ENCODE data around the gene KMT2A. TPM values are rescaled to one million over a fixed set of nuclear protein-coding genes. Genes with fewer than 3 reads are reported as not detected.

The KMT2A gene
- total RNA-seq, 2 experiments from 2014 or later: 83.1 to 86.7 TPM

- POLR2A ChIA-PET: interaction anchor here (0.8 to 2.1 kb wide), 16 partner anchors 11 to 354 kb away, joined by 3 to 24 read pairs (median 4); partner anchors contain the start of genes ATP5MG, CD3D and UBE4A
- ATAC-seq: peak; percentile 28
- Mint-ChIP-seq H3K36me3 (ENCODE audit: low read depth) (peaks cover 19% of the 10 kb centered on the region), H3K4me3 (peak overlapping the region; percentile 88), H3K4me1 (ENCODE audit: low read depth) (peaks cover 33% of the 10 kb centered on the region), H3K27me3 (ENCODE audit: low read depth) (peaks cover 3% of the 10 kb centered on the region), H3K9me3 (ENCODE audit: insufficient read depth) (no peaks in the 10 kb centered on the region), H3K27ac (peak overlapping the region; percentile 90)
- CTCF ChIA-PET: interaction anchor here (0.8 to 2.2 kb wide), 17 partner anchors 8 to 264 kb away, joined by 3 to 12 read pairs (median 4); partner anchors contain the start of gene ATP5MG
- peak; percentile 77 for DNase-seq
Observed at GRCh38 chr11:118435290-118435892, 901 bp upstream of the KMT2A start.

- CTCF ChIA-PET: interaction anchor here (1.0 to 2.0 kb wide), 4 partner anchors 9 to 56 kb away, joined by 4 to 12 read pairs (median 6); no protein-coding TSS in a partner anchor
Observed at GRCh38 chr11:118436639-118437207, 431 bp downstream of the KMT2A start.

GRCh38 chr11:118437208-118438125 is 1.2 kb downstream of the KMT2A start:
- Mint-ChIP-seq H3K4me1 (ENCODE audit: low read depth) (peaks cover 54% of the 10 kb centered on the region), H3K36me3 (ENCODE audit: low read depth) (peaks cover 34% of the 10 kb centered on the region), H3K4me3 (peak overlapping the region; percentile 89), H3K9me3 (ENCODE audit: insufficient read depth) (no peaks in the 10 kb centered on the region), H3K27me3 (ENCODE audit: low read depth) (no peaks in the 10 kb centered on the region), H3K27ac (peak overlapping the region; percentile 89)
- ChIA-PET POLR2A (interaction anchor here (1.0 to 1.9 kb wide), 3 partner anchors 10 to 38 kb away, joined by 3 to 7 read pairs (median 5); no protein-coding TSS in a partner anchor), CTCF (interaction anchor here (1.0 to 1.7 kb wide), 3 partner anchors 11 to 39 kb away, joined by 4 read pairs; no protein-coding TSS in a partner anchor)
- ATAC-seq (no peak), DNase-seq (peak; percentile 64)

More at GRCh38 chr11:118436639-118437207, 431 bp downstream of the KMT2A start:
- DNase-seq (peak; percentile 55), ATAC-seq (peak; percentile 22)
- POLR2A ChIA-PET: interaction anchor here (0.6 to 2.1 kb wide), 12 partner anchors 12 to 132 kb away, joined by 3 to 24 read pairs (median 5); partner anchors contain the start of genes ATP5MG, CD3D and UBE4A
- Mint-ChIP-seq H3K9me3 (ENCODE audit: insufficient read depth) (no peaks in the 10 kb centered on the region), H3K27me3 (ENCODE audit: low read depth) (peaks cover 3% of the 10 kb centered on the region), H3K27ac (peak overlapping the region; percentile 89), H3K36me3 (ENCODE audit: low read depth) (peaks cover 29% of the 10 kb centered on the region), H3K4me3 (peak overlapping the region; percentile 89), H3K4me1 (ENCODE audit: low read depth) (peaks cover 47% of the 10 kb centered on the region)

DNA sequence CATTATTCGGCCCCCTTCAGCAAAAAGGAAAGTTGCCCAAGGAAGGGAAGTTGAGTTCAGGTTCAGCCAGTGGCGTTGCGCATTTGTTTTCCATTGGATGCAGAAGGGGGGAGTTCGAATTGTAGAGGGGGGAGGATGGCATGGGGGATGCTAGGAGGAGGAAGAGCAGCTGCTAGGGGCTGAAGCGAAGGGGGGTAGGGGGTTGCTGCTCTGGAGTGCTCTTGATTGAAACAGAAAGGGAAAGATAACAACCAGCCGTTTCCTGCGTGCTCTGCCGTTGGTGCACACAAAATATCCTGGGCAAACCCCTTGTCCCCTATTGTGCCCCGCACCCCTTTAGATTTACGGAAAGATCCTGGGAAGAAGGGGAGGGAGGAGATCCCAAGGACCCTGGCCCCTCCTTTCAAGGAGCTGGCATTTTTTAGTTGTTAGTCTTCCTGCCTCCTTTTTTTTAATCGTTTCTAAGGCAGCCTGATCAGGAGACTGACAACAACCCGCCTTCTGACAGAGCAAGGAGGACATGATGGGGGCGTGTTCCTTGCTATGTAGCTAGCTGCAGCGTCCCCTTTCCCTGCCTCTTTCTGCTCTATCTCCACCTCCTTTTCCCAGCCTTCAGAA is 2.1 kb downstream of the KMT2A start:
- no peaks in the 10 kb centered on the region for H3K27me3 Mint-ChIP-seq (ENCODE audit: low read depth)
- peaks cover 64% of the 10 kb centered on the region for H3K4me1 Mint-ChIP-seq (ENCODE audit: low read depth)
- ChIA-PET CTCF (interaction anchor here (0.9 to 1.9 kb wide), 5 partner anchors 10 to 40 kb away, joined by 3 to 11 read pairs (median 4); no protein-coding TSS in a partner anchor), POLR2A (interaction anchor here (1.0 to 1.9 kb wide), 3 partner anchors 9 to 39 kb away, joined by 3 to 7 read pairs (median 5); no protein-coding TSS in a partner anchor)
- no peaks in the 10 kb centered on the region for H3K9me3 Mint-ChIP-seq (ENCODE audit: insufficient read depth)
- ATAC-seq: peak; percentile 26
- peak overlapping the region; percentile 89 for H3K4me3 Mint-ChIP-seq
- H3K27ac Mint-ChIP-seq: peak overlapping the region; percentile 89
- peaks cover 34% of the 10 kb centered on the region for H3K36me3 Mint-ChIP-seq (ENCODE audit: low read depth)
- DNase-seq: peak; percentile 74

GRCh38 chr11:118439646-118440045 is 3.4 kb downstream of the KMT2A start:
- ATAC-seq (no peak), DNase-seq (no peak)
- Mint-ChIP-seq H3K4me1 (ENCODE audit: low read depth) (peaks cover 65% of the 10 kb centered on the region), H3K4me3 (peak overlapping the region; percentile 89), H3K27ac (peak overlapping the region; percentile 69), H3K9me3 (ENCODE audit: insufficient read depth) (no peaks in the 10 kb centered on the region), H3K27me3 (ENCODE audit: low read depth) (no peaks in the 10 kb centered on the region), H3K36me3 (ENCODE audit: low read depth) (peaks cover 36% of the 10 kb centered on the region)
- POLR2A ChIA-PET: interaction anchor here (0.6 kb wide), 1 partner anchor 287 kb away, joined by 5 read pairs; the partner anchor contains the start of gene SCN4B
- CTCF ChIA-PET: interaction anchor here (1.0 to 1.9 kb wide), 7 partner anchors 8 to 49 kb away, joined by 3 to 11 read pairs (median 3); no protein-coding TSS in a partner anchor

GRCh38 chr11:118441770-118442275 is 5.5 kb downstream of the KMT2A start:
- H3K27ac Mint-ChIP-seq: peak overlapping the region; percentile 4
- DNase-seq (no peak), ATAC-seq (no peak)
- ChIA-PET CTCF (interaction anchor here (0.6 to 2.3 kb wide), 3 partner anchors 43 to 71 kb away, joined by 3 to 7 read pairs (median 4); no protein-coding TSS in a partner anchor), POLR2A (interaction anchor here (0.6 to 1.2 kb wide), 3 partner anchors 41 to 653 kb away, joined by 3 to 7 read pairs (median 3); a partner anchor contains a TSS)
- H3K36me3 Mint-ChIP-seq (ENCODE audit: low read depth): peaks cover 47% of the 10 kb centered on the region
- no peaks in the 10 kb centered on the region for H3K27me3 Mint-ChIP-seq (ENCODE audit: low read depth)
- H3K9me3 Mint-ChIP-seq (ENCODE audit: insufficient read depth): no peaks in the 10 kb centered on the region
- no peak overlapping the region for H3K4me3 Mint-ChIP-seq
- H3K4me1 Mint-ChIP-seq (ENCODE audit: low read depth): peaks cover 72% of the 10 kb centered on the region

- CTCF ChIA-PET: interaction anchor here (0.6 to 2.3 kb wide), 3 partner anchors 44 to 71 kb away, joined by 3 to 7 read pairs (median 4); no protein-coding TSS in a partner anchor
Observed at GRCh38 chr11:118442301-118442700, 6.0 kb downstream of the KMT2A start.

GRCh38 chr11:118442908-118443589 is 6.8 kb downstream of the KMT2A start:
- no peaks in the 10 kb centered on the region for H3K27me3 Mint-ChIP-seq (ENCODE audit: low read depth)
- POLR2A ChIA-PET: interaction anchor here (1.1 to 1.2 kb wide), 2 partner anchors 17 to 652 kb away, joined by 3 to 7 read pairs; a partner anchor contains a TSS
- H3K4me1 Mint-ChIP-seq (ENCODE audit: low read depth): peaks cover 84% of the 10 kb centered on the region
- H3K27ac Mint-ChIP-seq: no peak overlapping the region
- ATAC-seq: no peak
- CTCF ChIA-PET: interaction anchor here (1.1 to 2.3 kb wide), 2 partner anchors 37 to 45 kb away, joined by 3 to 7 read pairs; no protein-coding TSS in a partner anchor
- DNase-seq: no peak
- H3K9me3 Mint-ChIP-seq (ENCODE audit: insufficient read depth): no peaks in the 10 kb centered on the region
- H3K4me3 Mint-ChIP-seq: no peak overlapping the region
- H3K36me3 Mint-ChIP-seq (ENCODE audit: low read depth): peaks cover 53% of the 10 kb centered on the region

More at GRCh38 chr11:118442301-118442700, 6.0 kb downstream of the KMT2A start:
- Mint-ChIP-seq H3K27ac (peak overlapping the region; percentile 4), H3K9me3 (ENCODE audit: insufficient read depth) (no peaks in the 10 kb centered on the region), H3K36me3 (ENCODE audit: low read depth) (peaks cover 49% of the 10 kb centered on the region), H3K4me3 (no peak overlapping the region), H3K4me1 (ENCODE audit: low read depth) (peaks cover 77% of the 10 kb centered on the region), H3K27me3 (ENCODE audit: low read depth) (no peaks in the 10 kb centered on the region)
- POLR2A ChIA-PET: interaction anchor here (0.6 to 1.2 kb wide), 3 partner anchors 41 to 653 kb away, joined by 3 to 7 read pairs (median 3); a partner anchor contains a TSS
- DNase-seq: no peak
- ATAC-seq: no peak

DNA sequence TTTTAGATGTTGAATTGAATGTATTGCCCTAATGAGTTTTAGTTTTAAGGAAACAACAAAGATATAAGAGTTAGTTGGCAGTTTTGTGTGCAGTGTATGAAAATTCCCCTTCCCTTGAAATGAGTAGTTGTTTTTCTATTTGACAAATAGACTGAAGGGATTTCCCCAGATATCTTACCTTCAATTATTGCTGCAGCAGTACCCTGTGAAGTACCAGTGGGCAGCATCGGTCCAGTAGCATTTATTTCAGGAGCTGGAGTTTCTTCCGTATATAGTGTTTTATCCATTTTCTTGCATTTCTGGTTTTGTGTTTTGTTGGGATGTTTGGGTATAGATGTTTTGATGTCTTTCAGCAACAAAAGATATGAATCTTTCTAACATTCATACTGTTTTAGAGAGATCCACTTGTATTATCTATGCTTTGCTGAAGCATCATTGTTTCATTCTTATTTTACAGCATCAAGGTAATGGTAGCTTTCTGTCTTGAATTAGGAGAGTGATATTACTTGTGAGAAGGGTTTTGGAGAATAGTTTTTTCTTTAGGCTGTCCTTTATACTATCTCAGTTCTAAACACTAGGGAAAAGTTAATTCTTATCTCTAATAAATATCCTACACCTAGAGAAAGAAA is 7.4 kb downstream of the KMT2A start:
- POLR2A ChIA-PET: interaction anchor here (1.1 kb wide), 1 partner anchor 17 kb away, joined by 3 read pairs; no protein-coding TSS in a partner anchor
- no peaks in the 10 kb centered on the region for H3K9me3 Mint-ChIP-seq (ENCODE audit: insufficient read depth)
- no peak overlapping the region for H3K4me3 Mint-ChIP-seq
- H3K4me1 Mint-ChIP-seq (ENCODE audit: low read depth): peaks cover 89% of the 10 kb centered on the region
- CTCF ChIA-PET: interaction anchor here (0.9 to 2.8 kb wide), 7 partner anchors 9 to 148 kb away, joined by 3 to 9 read pairs (median 4); no protein-coding TSS in a partner anchor
- no peaks in the 10 kb centered on the region for H3K27me3 Mint-ChIP-seq (ENCODE audit: low read depth)
- no peak for ATAC-seq
- peaks cover 57% of the 10 kb centered on the region for H3K36me3 Mint-ChIP-seq (ENCODE audit: low read depth)
- no peak overlapping the region for H3K27ac Mint-ChIP-seq
- DNase-seq: no peak
